ENCODE results near the gene ATXN1.

DNA sequence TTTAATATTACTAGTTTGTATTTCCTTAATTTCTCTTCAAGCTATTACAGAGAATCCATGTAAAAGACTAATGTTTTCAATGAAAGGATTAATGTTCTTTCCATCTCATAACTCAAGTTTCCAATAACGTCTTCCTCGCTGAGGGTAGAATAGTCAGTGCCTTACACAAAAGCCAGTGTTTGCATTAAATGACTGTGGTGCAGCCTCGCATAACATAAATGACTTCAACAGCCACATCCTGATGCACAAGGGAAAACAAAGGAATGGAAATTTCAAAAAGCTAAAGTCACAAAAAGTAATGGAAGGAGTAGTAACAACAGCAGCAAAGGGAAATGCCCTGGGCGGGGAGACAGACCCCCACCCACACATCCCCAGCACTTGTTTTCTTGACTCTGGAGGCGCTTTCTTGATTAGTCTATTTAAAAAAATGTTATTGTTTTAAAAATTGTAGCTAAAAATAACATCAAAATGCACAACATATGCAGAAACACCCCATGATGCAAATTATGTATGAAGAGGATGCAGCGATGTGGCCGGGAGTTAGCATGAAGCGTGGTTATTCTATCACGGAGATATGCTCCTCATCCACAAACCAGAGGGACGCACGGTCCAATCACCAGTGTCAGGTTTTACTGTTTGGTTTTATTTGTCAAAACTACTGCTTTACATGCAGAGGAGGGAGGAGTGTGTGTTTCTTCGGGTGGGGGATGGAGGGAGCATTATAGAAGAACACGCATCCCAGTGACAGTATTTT, 294.3 kb downstream of the ATXN1 start:
- no peak for TF ChIP-seq POLR2A (IDR thresholded peaks at IDR 0.05)
- TF ChIP-seq, protein P1, sequence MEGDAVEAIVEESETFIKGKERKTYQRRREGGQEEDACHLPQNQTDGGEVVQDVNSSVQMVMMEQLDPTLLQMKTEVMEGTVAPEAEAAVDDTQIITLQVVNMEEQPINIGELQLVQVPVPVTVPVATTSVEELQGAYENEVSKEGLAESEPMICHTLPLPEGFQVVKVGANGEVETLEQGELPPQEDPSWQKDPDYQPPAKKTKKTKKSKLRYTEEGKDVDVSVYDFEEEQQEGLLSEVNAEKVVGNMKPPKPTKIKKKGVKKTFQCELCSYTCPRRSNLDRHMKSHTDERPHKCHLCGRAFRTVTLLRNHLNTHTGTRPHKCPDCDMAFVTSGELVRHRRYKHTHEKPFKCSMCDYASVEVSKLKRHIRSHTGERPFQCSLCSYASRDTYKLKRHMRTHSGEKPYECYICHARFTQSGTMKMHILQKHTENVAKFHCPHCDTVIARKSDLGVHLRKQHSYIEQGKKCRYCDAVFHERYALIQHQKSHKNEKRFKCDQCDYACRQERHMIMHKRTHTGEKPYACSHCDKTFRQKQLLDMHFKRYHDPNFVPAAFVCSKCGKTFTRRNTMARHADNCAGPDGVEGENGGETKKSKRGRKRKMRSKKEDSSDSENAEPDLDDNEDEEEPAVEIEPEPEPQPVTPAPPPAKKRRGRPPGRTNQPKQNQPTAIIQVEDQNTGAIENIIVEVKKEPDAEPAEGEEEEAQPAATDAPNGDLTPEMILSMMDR (IDR thresholded peaks at IDR 0.05): no peak
- TF ChIP-seq POLR2AphosphoS5 (IDR thresholded peaks at IDR 0.05): no peak
- TF ChIP-seq EP300 (IDR thresholded peaks at IDR 0.05; ENCODE audit: low read depth): no peak

Data from transverse colon (tissue), 4 donors.